Upper lobe of left lung (tissue), 6 donors: Measurements from ENCODE around the gene KATNAL1. TPM values are rescaled to one million over a fixed set of nuclear protein-coding genes. Genes with fewer than 3 reads are reported as not detected.

ENCODE experiments used
- ATAC-seq, 2 donors: fragments of 200-7000 bp; cut with Tn5 transposase; one replicate each; pipeline ENCODE4 v1.9.1; 2022; ENCODE audit warnings: mild to moderate bottlenecking in 2 of 2, moderate library complexity in 2 of 2; ENCODE audit not compliant: low FRiP score in 2 of 2
- DNase-seq, 2 donors: peaks; one replicate each; pipeline ENCODE4 v3.0.0-alpha.2; 2019 to 2020
- H3K27ac ChIP-seq, 4 donors: fragments of 200-600 bp; sonication (generic); one replicate each; pipeline ENCODE4 v1.5.1; 2016 to 2019
- H3K27me3 ChIP-seq, 4 donors: fragments of 200-600 bp; sonication (generic); one replicate each; pipeline ENCODE4 v1.5.1; 2017 to 2019
- H3K36me3 ChIP-seq, 4 donors: fragments of 200-600 bp; sonication (generic); one replicate each; pipeline ENCODE4 v1.5.1; 2016 to 2019
- H3K4me1 ChIP-seq, 4 donors: fragments of 200-600 bp; sonication (generic); one replicate each; pipeline ENCODE4 v1.5.1; 2018 to 2019
- H3K4me3 ChIP-seq, 4 donors: fragments of 200-600 bp; sonication (generic); one replicate each; pipeline ENCODE4 v1.5.1; 2017 to 2019; ENCODE audit warnings: mild to moderate bottlenecking in 2 of 4, moderate library complexity in 1 of 4
- H3K9me3 ChIP-seq, 4 donors: fragments of 200-600 bp; sonication (generic); one replicate each; pipeline ENCODE4 v1.5.1; 2018 to 2019
- EP300 ChIP-seq, 4 donors: sonication (generic); formaldehyde crosslinking; IDR thresholded peaks; one replicate each; pipeline ENCODE4 v1.5.1; 2017; ENCODE audit warnings: antibody characterized with exemption in 4 of 4, control low read depth in 2 of 4
- POLR2A ChIP-seq, 4 donors: fragments of 450-650 bp; IDR thresholded peaks; one replicate each; pipeline ENCODE4 v1.5.1; 2016 to 2017; ENCODE audit warnings: antibody characterized with exemption in 4 of 4, mild to moderate bottlenecking in 2 of 4
- POLR2AphosphoS5 ChIP-seq, 2 donors: sonication (generic); formaldehyde crosslinking; IDR thresholded peaks; one replicate each; pipeline ENCODE4 v1.5.1; 2017; ENCODE audit warnings: antibody characterized with exemption in 2 of 2
- WGBS, 2 donors: methylation state at CpG; one replicate each; pipeline ENCODE4 v1.1.5; 2017 to 2018; 5-methylcytosine and 5-hydroxymethylcytosine counted together
- total RNA-seq, 6 donors: library from RNA; depleted of rRNA in 4 of 6; stranded (reverse); fragments of >200 nt in 4 of 6; gene quantifications; one replicate each; pipeline versions ENCODE4 v1.1.0 to v1.2.1, GENCODE V29; 2016 to 2021
- TF ChIP-seq, protein P1 (sequence below), 6 experiments: fragments of 450-650 bp in 4 of 6; fragments of 200-600 bp in 2 of 6; sonication (generic) in 2 of 6; IDR thresholded peaks; one replicate each; pipeline ENCODE4 v1.5.1; 2016 to 2019; ENCODE audit warnings: antibody characterized with exemption in 6 of 6
- donor health status: DM: no; HTN: no; CAD: no; lungs with moderate emphysema.
- donor health status: DM: no; HTN: yes; CAD: no; lungs with severe emphysema.

Gene KATNAL1
- total RNA-seq, 6 donors from 2014 or later, result 5.7 to 35.5 (median 13.9) TPM

- 82 to 93% methylated on average over 6 of the region's 6 CpGs for WGBS, 2 donors
- Histone ChIP-seq H3K36me3 (peaks cover 0 to 10% (median 0%) of the 10 kb centered on the region in 4 donors), H3K27ac (no peak overlapping the region), H3K4me1 (peaks cover 0 to 5% (median 0%) of the 10 kb centered on the region in 4 donors), H3K4me3 (no peak overlapping the region), H3K27me3 (no peaks in the 10 kb centered on the region), H3K9me3 (no peaks in the 10 kb centered on the region)
- TF ChIP-seq EP300 (IDR thresholded peaks at IDR 0.05) (no peak), POLR2A (IDR thresholded peaks at IDR 0.05) (no peak), POLR2AphosphoS5 (IDR thresholded peaks at IDR 0.05) (no peak)
- TF ChIP-seq, protein P1, sequence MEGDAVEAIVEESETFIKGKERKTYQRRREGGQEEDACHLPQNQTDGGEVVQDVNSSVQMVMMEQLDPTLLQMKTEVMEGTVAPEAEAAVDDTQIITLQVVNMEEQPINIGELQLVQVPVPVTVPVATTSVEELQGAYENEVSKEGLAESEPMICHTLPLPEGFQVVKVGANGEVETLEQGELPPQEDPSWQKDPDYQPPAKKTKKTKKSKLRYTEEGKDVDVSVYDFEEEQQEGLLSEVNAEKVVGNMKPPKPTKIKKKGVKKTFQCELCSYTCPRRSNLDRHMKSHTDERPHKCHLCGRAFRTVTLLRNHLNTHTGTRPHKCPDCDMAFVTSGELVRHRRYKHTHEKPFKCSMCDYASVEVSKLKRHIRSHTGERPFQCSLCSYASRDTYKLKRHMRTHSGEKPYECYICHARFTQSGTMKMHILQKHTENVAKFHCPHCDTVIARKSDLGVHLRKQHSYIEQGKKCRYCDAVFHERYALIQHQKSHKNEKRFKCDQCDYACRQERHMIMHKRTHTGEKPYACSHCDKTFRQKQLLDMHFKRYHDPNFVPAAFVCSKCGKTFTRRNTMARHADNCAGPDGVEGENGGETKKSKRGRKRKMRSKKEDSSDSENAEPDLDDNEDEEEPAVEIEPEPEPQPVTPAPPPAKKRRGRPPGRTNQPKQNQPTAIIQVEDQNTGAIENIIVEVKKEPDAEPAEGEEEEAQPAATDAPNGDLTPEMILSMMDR (IDR thresholded peaks at IDR 0.05), result no peak
- ATAC-seq, result no peak
- no peak for DNase-seq
These were observed 49.8 kb downstream of the KATNAL1 start for GRCh38 chr13:30257468-30258099.

GRCh38 chr13:30256713-30257467, 50.5 kb downstream of the KATNAL1 start:
- Histone ChIP-seq H3K27ac (no peak overlapping the region), H3K9me3 (no peaks in the 10 kb centered on the region), H3K27me3 (no peaks in the 10 kb centered on the region), H3K4me1 (peaks cover 0 to 5% (median 0%) of the 10 kb centered on the region in 4 donors), H3K4me3 (no peak overlapping the region), H3K36me3 (peaks cover 0 to 10% (median 0%) of the 10 kb centered on the region in 4 donors)
- TF ChIP-seq POLR2A (IDR thresholded peaks at IDR 0.05), result no peak
- TF ChIP-seq POLR2AphosphoS5 (IDR thresholded peaks at IDR 0.05), result no peak
- no peak for TF ChIP-seq EP300 (IDR thresholded peaks at IDR 0.05)
- TF ChIP-seq, protein P1 (IDR thresholded peaks at IDR 0.05), result no peak
- DNase-seq, result no peak
- 91 to 92% methylated on average over 5 of the region's 5 CpGs for WGBS, 2 donors
- ATAC-seq, result no peak

GRCh38 chr13:30255696-30256095, 51.7 kb downstream of the KATNAL1 start:
- no peaks in the 10 kb centered on the region for H3K9me3 ChIP-seq
- H3K36me3 ChIP-seq, result peaks cover 0 to 10% (median 0%) of the 10 kb centered on the region in 4 donors
- DNase-seq, result no peak
- TF ChIP-seq POLR2AphosphoS5 (IDR thresholded peaks at IDR 0.05), result no peak
- TF ChIP-seq, protein P1 (IDR thresholded peaks at IDR 0.05), result no peak
- WGBS, 2 donors, result 95 to 97% methylated on average over 1 of the region's 1 CpG
- no peak overlapping the region for H3K4me3 ChIP-seq
- no peak overlapping the region for H3K27ac ChIP-seq
- no peaks in the 10 kb centered on the region for H3K27me3 ChIP-seq
- ATAC-seq, result no peak
- peaks cover 0 to 5% (median 0%) of the 10 kb centered on the region in 4 donors for H3K4me1 ChIP-seq

GRCh38 chr13:30253830-30254229, 53.5 kb downstream of the KATNAL1 start:
- DNase-seq, result no peak
- TF ChIP-seq POLR2AphosphoS5 (IDR thresholded peaks at IDR 0.05) (no peak), EP300 (IDR thresholded peaks at IDR 0.05) (no peak), POLR2A (IDR thresholded peaks at IDR 0.05) (no peak)
- TF ChIP-seq, protein P1 (IDR thresholded peaks at IDR 0.05), result no peak
- 89 to 90% methylated on average over 7 of the region's 7 CpGs for WGBS, 2 donors
- H3K27me3 ChIP-seq, result no peaks in the 10 kb centered on the region
- ATAC-seq, result no peak
- no peak overlapping the region for H3K4me3 ChIP-seq
- H3K9me3 ChIP-seq, result peaks cover 0 to 7% (median 3%) of the 10 kb centered on the region in 4 donors
- peaks cover 0 to 10% (median 0%) of the 10 kb centered on the region in 4 donors for H3K36me3 ChIP-seq
- H3K27ac ChIP-seq, result no peak overlapping the region
- H3K4me1 ChIP-seq, result peaks cover 0 to 5% (median 0%) of the 10 kb centered on the region in 4 donors
